Neural progenitor cell (in vitro differentiated cells): Measurements from ENCODE around the gene PDP2. TPM values are rescaled to one million over a fixed set of nuclear protein-coding genes. Genes with fewer than 3 reads are reported as not detected.

ENCODE experiments used
- DNase-seq: peaks from one replicate; pipeline ENCODE4 v3.0.0-alpha.2; 2016; ENCODE audit warnings: low spot score
- H2AFZ ChIP-seq: fragments of 200-600 bp; sonication (generic); replicated peaks from 2 replicates; pipeline ENCODE4 v1.6.1; 2016; ENCODE audit warnings: antibody characterized with exemption
- H3F3A ChIP-seq: fragments of 200-600 bp; sonication (generic); 2 replicates; pipeline ENCODE4 v1.6.1; 2016; ENCODE audit warnings: antibody characterized with exemption, low read depth
- H3K27ac ChIP-seq: fragments of 200-600 bp; sonication (generic); 2 replicates; pipeline ENCODE4 v1.5.1; 2016; ENCODE audit warnings: mild to moderate bottlenecking
- H3K27me3 ChIP-seq: fragments of 200-600 bp; sonication (generic); 2 replicates; pipeline ENCODE4 v1.6.1; 2016; ENCODE audit warnings: mild to moderate bottlenecking, moderate library complexity
- H3K36me3 ChIP-seq: fragments of 200-600 bp; sonication (generic); 2 replicates; pipeline ENCODE4 v1.5.1; 2016
- H3K4me1 ChIP-seq: fragments of 200-600 bp; sonication (generic); 2 replicates; pipeline ENCODE4 v1.6.1; 2016; ENCODE audit warnings: mixed run types
- H3K4me2 ChIP-seq: fragments of 200-600 bp; sonication (generic); 2 replicates; pipeline ENCODE4 v1.6.1; 2016
- H3K4me3 ChIP-seq: fragments of 200-600 bp; sonication (generic); 2 replicates; pipeline ENCODE4 v1.5.1; 2016
- H3K79me2 ChIP-seq: fragments of 200-600 bp; sonication (generic); 2 replicates; pipeline ENCODE4 v1.6.1; 2016; ENCODE audit warnings: low read depth
- H3K9ac ChIP-seq: fragments of 200-600 bp; sonication (generic); 2 replicates; pipeline ENCODE4 v1.6.1; 2016
- H3K9me3 ChIP-seq: fragments of 200-600 bp; sonication (generic); 2 replicates; pipeline ENCODE4 v1.5.1; 2016; ENCODE audit warnings: low read depth
- H4K20me1 ChIP-seq: fragments of 200-600 bp; sonication (generic); 2 replicates; pipeline ENCODE4 v1.6.1; 2016; ENCODE audit warnings: low read depth
- H3K27ac Mint-ChIP-seq: 3 replicates; pipeline ENCODE4 v1.8.0; 2021; ENCODE audit warnings: mixed read lengths
- H3K27me3 Mint-ChIP-seq: 2 replicates; pipeline ENCODE4 v1.8.0; 2022; ENCODE audit warnings: low read depth, mild to moderate bottlenecking, inconsistent platforms, moderate library complexity, mixed read lengths; ENCODE audit not compliant: insufficient read depth
- H3K36me3 Mint-ChIP-seq: 3 replicates; pipeline ENCODE4 v1.8.0; 2021; ENCODE audit warnings: mixed read lengths
- H3K4me1 Mint-ChIP-seq: 3 replicates; pipeline ENCODE4 v1.8.0; 2021; ENCODE audit warnings: mixed read lengths
- H3K4me3 Mint-ChIP-seq: 3 replicates; pipeline ENCODE4 v1.8.0; 2021; ENCODE audit warnings: mild to moderate bottlenecking, moderate library complexity, mixed read lengths
- H3K9me3 Mint-ChIP-seq: 3 replicates; pipeline ENCODE4 v1.8.0; 2020; ENCODE audit warnings: mixed read lengths
- CTCF ChIP-seq: fragments of 200-600 bp; sonication (generic); IDR thresholded peaks from 2 replicates; pipeline ENCODE4 v1.5.1; 2017; ENCODE audit warnings: antibody characterized with exemption, mild to moderate bottlenecking
- EZH2 ChIP-seq: fragments of 200-600 bp; sonication (generic); IDR thresholded peaks from 2 replicates; pipeline ENCODE4 v1.6.1; 2017; ENCODE audit warnings: antibody characterized with exemption, mild to moderate bottlenecking, moderate library complexity
- EZH2phosphoT487 ChIP-seq: fragments of 200-600 bp; sonication (generic); IDR thresholded peaks from 2 replicates; pipeline ENCODE4 v1.6.1; 2017; ENCODE audit warnings: antibody characterized with exemption
- total RNA-seq: library from RNA; depleted of rRNA; stranded (reverse); fragments of >200 nt; gene quantifications from 2 replicates; pipeline ENCODE4 v1.2.3, GENCODE V29; 2015; ENCODE audit warnings: low replicate concordance

PDP2 gene
- total RNA-seq, 1 donor from 2014 or later, result 6.6 TPM

GRCh38 chr16:66918355-66918754 is 38.0 kb downstream of the PDP2 start:
- Histone ChIP-seq H3K9ac (no peak overlapping the region), H3K4me3 (no peak overlapping the region), H4K20me1 (no peaks in the 10 kb centered on the region), H3K79me2 (no peaks in the 10 kb centered on the region), H3F3A (no peaks in the 10 kb centered on the region), H3K9me3 (no peaks in the 10 kb centered on the region), H3K4me2 (no peak overlapping the region), H2AFZ (no peak overlapping the region), H3K27me3 (peaks cover 32% of the 10 kb centered on the region), H3K36me3 (no peaks in the 10 kb centered on the region), H3K4me1 (no peaks in the 10 kb centered on the region), H3K27ac (no peak overlapping the region)
- DNase-seq, result no peak
- TF ChIP-seq CTCF (no peak), EZH2phosphoT487 (no peak), EZH2 (no peak)
- Mint-ChIP-seq H3K27ac (no peak overlapping the region), H3K36me3 (no peaks in the 10 kb centered on the region), H3K4me1 (peaks cover 26% of the 10 kb centered on the region), H3K9me3 (no peaks in the 10 kb centered on the region), H3K27me3 (peaks cover 13% of the 10 kb centered on the region), H3K4me3 (no peak overlapping the region)

- H3K27me3 ChIP-seq, result peaks cover 39% of the 10 kb centered on the region
- no peaks in the 10 kb centered on the region for H3K4me1 ChIP-seq
- Mint-ChIP-seq H3K4me1 (peaks cover 21% of the 10 kb centered on the region), H3K27ac (no peak within 1 kb of the TSS), H3K9me3 (no peaks in the 10 kb centered on the region), H3K27me3 (peaks cover 19% of the 10 kb centered on the region), H3K36me3 (no peaks in the 10 kb centered on the region), H3K4me3 (no peak within 1 kb of the TSS)
- H2AFZ ChIP-seq, result no peak within 1 kb of the TSS
- H3K4me3 ChIP-seq, result no peak within 1 kb of the TSS
- no peaks in the 10 kb centered on the region for H3F3A ChIP-seq
- no peak within 1 kb of the TSS for H3K27ac ChIP-seq
- no peak for TF ChIP-seq EZH2phosphoT487
- TF ChIP-seq CTCF, result no peak
- TF ChIP-seq EZH2, result no peak
- H3K36me3 ChIP-seq, result no peaks in the 10 kb centered on the region
- no peaks in the 10 kb centered on the region for H3K79me2 ChIP-seq
- no peak within 1 kb of the TSS for H3K9ac ChIP-seq
- no peaks in the 10 kb centered on the region for H4K20me1 ChIP-seq
- no peaks in the 10 kb centered on the region for H3K9me3 ChIP-seq
- no peak for DNase-seq
- H3K4me2 ChIP-seq, result no peak within 1 kb of the TSS
Measured at GRCh38 chr16:66918803-66919568, 38.7 kb downstream of the PDP2 start, which contains the start of gene CDH16. Gene CDH16 (minus strand): TSS chr16:66918885. CDS start chr16:66918065, 820 bp downstream.

GRCh38 chr16:66919569-66920298 is 39.4 kb downstream of the PDP2 start:
- H3K9me3 ChIP-seq, result no peaks in the 10 kb centered on the region
- Mint-ChIP-seq H3K4me3 (peak overlapping the region; percentile 18), H3K27me3 (peaks cover 24% of the 10 kb centered on the region), H3K27ac (no peak overlapping the region), H3K4me1 (peaks cover 14% of the 10 kb centered on the region), H3K36me3 (no peaks in the 10 kb centered on the region), H3K9me3 (no peaks in the 10 kb centered on the region)
- no peak overlapping the region for H3K27ac ChIP-seq
- H3K36me3 ChIP-seq, result no peaks in the 10 kb centered on the region
- no peak overlapping the region for H3K9ac ChIP-seq
- no peaks in the 10 kb centered on the region for H3K4me1 ChIP-seq
- no peak overlapping the region for H2AFZ ChIP-seq
- H3K27me3 ChIP-seq, result peaks cover 46% of the 10 kb centered on the region
- no peaks in the 10 kb centered on the region for H3K79me2 ChIP-seq
- DNase-seq, result no peak
- no peaks in the 10 kb centered on the region for H4K20me1 ChIP-seq
- TF ChIP-seq CTCF (no peak), EZH2phosphoT487 (no peak), EZH2 (no peak)
- no peaks in the 10 kb centered on the region for H3F3A ChIP-seq
- no peak overlapping the region for H3K4me2 ChIP-seq
- no peak overlapping the region for H3K4me3 ChIP-seq
